ENCODE measurements around the gene FAM168B.

FAM168B gene

DNA sequence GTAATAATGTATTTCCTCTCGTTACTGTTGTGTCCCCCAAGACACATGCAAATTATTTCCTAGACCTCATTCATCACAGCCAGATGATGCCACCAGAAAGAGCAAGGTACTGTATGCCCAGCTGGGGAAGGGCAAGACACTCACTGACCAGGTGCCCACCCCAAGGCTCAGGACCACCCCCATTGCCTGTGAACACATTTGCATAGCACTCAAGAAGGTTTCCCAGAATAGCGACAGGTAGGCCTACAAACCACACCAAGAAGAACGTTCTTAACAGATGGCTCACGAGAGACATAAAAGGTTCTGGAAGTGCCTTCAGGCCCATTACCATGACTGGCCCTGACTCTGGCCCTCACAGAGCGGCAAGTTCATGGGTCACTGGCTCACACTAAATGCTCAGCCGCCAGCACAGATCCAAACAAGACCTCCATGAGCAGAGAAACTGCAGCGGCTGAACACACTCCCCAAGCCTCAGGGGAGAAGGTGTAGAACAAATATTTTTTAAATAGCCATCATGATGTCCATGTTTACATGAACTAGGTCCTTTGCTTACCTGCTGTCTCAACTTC lies 44.0 kb downstream of the FAM168B start:
- Histone ChIP-seq H3K4me1 (ENCODE audit: insufficient read depth, low read length) (no peaks in the 10 kb centered on the region), H3K9ac (ENCODE audit: low read length) (no peak overlapping the region), H3K27ac (ENCODE audit: low read depth, low read length) (no peak overlapping the region), H3K4me3 (ENCODE audit: low read depth in 1 of 2, low read length in 2 of 2) (no peak overlapping the region), H3K9me3 (ENCODE audit: low read length) (no peaks in the 10 kb centered on the region), H3K27me3 (ENCODE audit: control insufficient read depth in 1 of 2, insufficient read depth in 2 of 2, low read length in 2 of 2) (no peaks in the 10 kb centered on the region), H3K36me3 (ENCODE audit: insufficient read depth, low read length) (peaks cover 60% of the 10 kb centered on the region)

DNA sequence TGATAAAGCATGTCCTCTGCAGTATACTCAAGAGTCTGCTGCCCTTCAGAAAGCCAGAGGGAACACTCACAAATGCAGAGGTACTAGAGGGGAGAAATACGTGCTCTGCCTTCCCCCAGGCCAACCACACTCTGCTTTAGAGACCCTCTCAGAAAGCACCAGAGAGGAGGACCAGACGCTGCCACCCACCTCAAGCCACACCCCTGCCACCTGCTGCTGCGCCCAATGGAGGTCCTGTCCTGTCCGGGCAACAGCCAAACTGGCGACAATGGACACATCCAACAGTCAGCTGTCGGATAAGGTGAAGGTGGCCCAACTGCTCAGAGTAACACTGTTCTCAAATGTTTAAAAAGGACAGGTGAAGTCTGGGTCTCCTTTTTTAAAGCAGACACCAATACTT lies 44.6 kb downstream of the FAM168B start:
- H3K4me1 ChIP-seq (ENCODE audit: insufficient read depth, low read length): no peaks in the 10 kb centered on the region
- H3K4me3 ChIP-seq (ENCODE audit: low read depth in 1 of 2, low read length in 2 of 2): no peak overlapping the region
- peaks cover 59% of the 10 kb centered on the region for H3K36me3 ChIP-seq (ENCODE audit: insufficient read depth, low read length)
- no peaks in the 10 kb centered on the region for H3K27me3 ChIP-seq (ENCODE audit: control insufficient read depth in 1 of 2, insufficient read depth in 2 of 2, low read length in 2 of 2)
- no peaks in the 10 kb centered on the region for H3K9me3 ChIP-seq (ENCODE audit: low read length)
- no peak overlapping the region for H3K9ac ChIP-seq (ENCODE audit: low read length)
- H3K27ac ChIP-seq (ENCODE audit: low read depth, low read length): no peak overlapping the region

DNA sequence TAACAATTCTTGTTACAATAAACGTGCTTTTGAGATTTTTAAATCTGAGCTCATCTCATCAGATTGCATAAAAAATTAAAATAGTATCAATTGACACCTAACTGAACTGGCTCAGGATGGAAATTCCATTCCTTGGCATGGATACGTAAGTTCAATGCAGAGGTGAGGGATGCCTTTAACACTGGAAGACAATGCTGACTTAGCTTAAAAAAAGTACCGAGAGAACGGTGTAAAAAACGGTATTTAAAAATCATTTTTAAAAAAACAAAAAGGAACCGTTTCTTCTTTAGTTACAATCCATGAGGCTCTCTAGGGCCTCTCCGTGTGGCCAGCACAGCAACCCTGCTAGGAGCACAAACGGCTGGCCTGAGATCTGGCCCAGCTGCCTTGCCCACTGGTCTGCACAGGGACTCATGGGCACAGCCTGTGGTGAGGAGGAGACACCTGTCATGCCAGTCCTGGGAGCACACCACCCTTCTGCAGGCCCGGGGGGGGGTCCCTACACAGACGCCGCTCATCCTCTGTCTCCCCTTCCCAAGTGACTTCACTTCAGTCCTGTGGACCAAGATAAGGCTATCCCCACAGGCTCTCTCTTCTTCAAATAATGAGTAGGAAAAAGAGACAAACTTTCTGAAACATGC lies 45.2 kb downstream of the FAM168B start:
- no peaks in the 10 kb centered on the region for H3K27me3 ChIP-seq (ENCODE audit: control insufficient read depth in 1 of 2, insufficient read depth in 2 of 2, low read length in 2 of 2)
- H3K9me3 ChIP-seq (ENCODE audit: low read length): no peaks in the 10 kb centered on the region
- no peak overlapping the region for H3K4me3 ChIP-seq (ENCODE audit: low read depth in 1 of 2, low read length in 2 of 2)
- peaks cover 53% of the 10 kb centered on the region for H3K36me3 ChIP-seq (ENCODE audit: insufficient read depth, low read length)
- no peak overlapping the region for H3K27ac ChIP-seq (ENCODE audit: low read depth, low read length)
- H3K4me1 ChIP-seq (ENCODE audit: insufficient read depth, low read length): no peaks in the 10 kb centered on the region
- H3K9ac ChIP-seq (ENCODE audit: low read length): no peak overlapping the region

DNA sequence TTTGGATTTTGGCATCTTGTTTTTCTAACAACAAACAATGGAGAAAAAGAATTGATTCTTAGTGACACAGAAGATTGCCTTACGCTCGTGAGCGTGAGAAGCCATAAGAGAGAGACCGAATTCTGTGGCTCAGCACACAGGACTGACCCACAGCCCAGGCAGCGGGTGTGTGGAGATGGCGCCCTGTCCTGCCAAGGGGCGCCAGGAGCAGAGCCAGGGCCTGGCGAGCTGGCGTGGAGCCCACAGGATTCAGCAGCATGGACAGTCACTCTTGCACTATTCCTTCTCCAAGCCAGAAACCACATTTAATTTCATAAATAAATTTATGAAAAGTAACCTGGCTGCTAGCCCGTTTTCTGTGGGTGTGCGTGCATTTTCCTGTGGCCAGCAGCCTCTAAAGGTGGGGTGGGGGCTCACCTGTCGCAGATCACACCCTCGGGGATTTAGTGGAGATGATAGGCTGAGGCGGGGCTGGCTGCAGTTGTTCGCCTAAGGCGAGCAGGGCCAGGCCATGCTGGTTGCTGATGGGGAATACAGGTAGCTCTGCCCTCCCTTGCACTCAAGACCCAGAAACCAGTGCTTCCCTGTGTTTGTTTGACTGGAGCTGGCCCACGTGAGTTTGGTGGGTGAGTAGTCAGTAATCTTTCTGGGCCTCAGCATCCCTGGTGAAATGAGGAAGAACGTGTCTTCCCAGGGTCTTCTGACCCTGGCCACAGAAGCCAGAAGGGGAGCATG lies 46.2 kb downstream of the FAM168B start:
- H3K9me3 ChIP-seq (ENCODE audit: low read length): no peaks in the 10 kb centered on the region
- no peak overlapping the region for H3K4me3 ChIP-seq (ENCODE audit: low read depth in 1 of 2, low read length in 2 of 2)
- no peak overlapping the region for H3K27ac ChIP-seq (ENCODE audit: low read depth, low read length)
- H3K4me1 ChIP-seq (ENCODE audit: insufficient read depth, low read length): no peaks in the 10 kb centered on the region
- peaks cover 43% of the 10 kb centered on the region for H3K36me3 ChIP-seq (ENCODE audit: insufficient read depth, low read length)
- no peak overlapping the region for H3K9ac ChIP-seq (ENCODE audit: low read length)
- H3K27me3 ChIP-seq (ENCODE audit: control insufficient read depth in 1 of 2, insufficient read depth in 2 of 2, low read length in 2 of 2): no peaks in the 10 kb centered on the region

DNA sequence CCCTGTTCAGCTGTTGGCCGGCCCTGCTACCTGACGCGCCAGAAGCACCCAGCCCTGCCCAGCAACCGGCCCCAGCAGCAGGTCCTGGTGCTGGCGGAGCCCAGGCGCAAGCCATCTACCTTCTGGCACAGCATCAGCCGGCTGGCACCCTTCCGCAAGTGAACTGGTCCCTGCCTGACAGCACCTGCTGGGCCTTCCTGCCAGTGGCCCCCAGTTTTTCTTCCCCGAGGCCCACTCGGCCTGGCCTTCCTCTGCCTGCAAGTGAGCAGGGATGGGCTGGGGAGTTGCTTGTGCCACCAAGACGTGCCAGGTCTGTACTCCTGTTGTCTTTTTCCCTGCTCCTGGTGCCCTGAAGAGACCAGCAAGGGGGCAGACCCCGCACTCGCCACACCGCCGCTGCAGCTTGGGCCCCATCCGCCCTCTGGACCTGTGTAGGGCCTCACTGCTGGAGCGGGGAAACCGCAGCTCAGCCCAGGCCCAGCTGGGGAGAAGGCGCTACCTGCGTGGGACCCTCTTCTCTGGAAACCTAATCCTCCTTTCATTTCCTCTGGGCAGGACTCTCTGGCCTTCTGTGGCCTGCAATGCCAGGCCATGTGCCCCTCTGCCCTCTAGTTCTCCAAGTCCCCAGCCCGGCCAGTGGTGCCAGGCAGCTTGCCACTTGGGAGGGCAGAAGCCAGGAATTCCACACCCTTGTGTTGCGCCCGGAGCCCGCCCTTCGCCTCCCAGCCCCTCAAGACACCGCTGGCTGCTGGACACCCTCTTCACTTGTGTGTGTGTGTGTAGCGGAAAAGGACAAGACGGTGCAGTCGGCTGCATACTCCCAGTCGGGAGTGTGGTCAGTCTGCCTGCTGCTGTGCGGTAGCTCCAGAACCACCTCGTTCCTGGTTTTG lies 47.0 kb downstream of the FAM168B start:
- Histone ChIP-seq H3K27ac (ENCODE audit: low read depth, low read length) (no peak overlapping the region), H3K9ac (ENCODE audit: low read length) (no peak overlapping the region), H3K36me3 (ENCODE audit: insufficient read depth, low read length) (peaks cover 35% of the 10 kb centered on the region), H3K9me3 (ENCODE audit: low read length) (no peaks in the 10 kb centered on the region), H3K4me1 (ENCODE audit: insufficient read depth, low read length) (peaks cover 6% of the 10 kb centered on the region), H3K4me3 (ENCODE audit: low read depth in 1 of 2, low read length in 2 of 2) (no peak overlapping the region), H3K27me3 (ENCODE audit: control insufficient read depth in 1 of 2, insufficient read depth in 2 of 2, low read length in 2 of 2) (no peaks in the 10 kb centered on the region)

DNA sequence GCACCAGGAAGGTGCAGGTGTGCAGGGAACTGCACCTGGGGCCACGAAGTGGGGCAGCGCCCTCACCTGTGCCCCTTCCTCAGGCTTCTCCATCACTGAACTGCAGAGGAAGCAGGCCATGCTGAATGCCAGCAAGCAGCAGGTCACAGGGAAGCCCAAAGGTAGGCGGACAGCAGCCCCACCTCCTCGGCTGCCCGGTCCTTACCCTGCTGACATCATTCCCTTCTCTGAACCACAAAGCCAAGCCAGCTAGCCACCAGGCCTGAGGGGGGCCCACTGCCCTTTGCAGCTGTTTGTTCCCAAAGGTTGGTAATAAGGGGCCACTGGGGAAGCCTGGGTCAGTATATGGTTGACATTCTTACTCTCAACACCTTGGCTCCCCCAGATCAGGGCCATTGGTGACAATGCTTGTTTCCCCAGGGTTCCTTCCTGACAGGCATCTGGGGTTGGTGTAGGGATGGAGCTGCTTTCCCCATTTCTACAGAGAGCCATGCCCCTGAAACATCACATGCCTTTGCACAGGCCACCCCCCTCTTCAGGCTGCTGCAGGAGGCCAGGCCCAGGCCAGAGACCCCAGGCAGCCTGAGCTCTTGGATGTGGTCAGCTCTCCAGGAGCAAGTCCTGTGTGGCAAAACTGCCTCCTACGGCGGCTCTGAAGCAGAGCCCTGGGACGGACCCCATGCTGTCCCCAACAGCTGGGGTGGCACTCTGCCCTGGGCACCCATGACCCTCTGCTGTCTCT lies 47.8 kb downstream of the FAM168B start:
- no peak overlapping the region for H3K4me3 ChIP-seq (ENCODE audit: low read depth in 1 of 2, low read length in 2 of 2)
- H3K27me3 ChIP-seq (ENCODE audit: control insufficient read depth in 1 of 2, insufficient read depth in 2 of 2, low read length in 2 of 2): no peaks in the 10 kb centered on the region
- no peak overlapping the region for H3K27ac ChIP-seq (ENCODE audit: low read depth, low read length)
- no peaks in the 10 kb centered on the region for H3K9me3 ChIP-seq (ENCODE audit: low read length)
- peaks cover 14% of the 10 kb centered on the region for H3K4me1 ChIP-seq (ENCODE audit: insufficient read depth, low read length)
- H3K36me3 ChIP-seq (ENCODE audit: insufficient read depth, low read length): peaks cover 27% of the 10 kb centered on the region
- H3K9ac ChIP-seq (ENCODE audit: low read length): no peak overlapping the region

DNA sequence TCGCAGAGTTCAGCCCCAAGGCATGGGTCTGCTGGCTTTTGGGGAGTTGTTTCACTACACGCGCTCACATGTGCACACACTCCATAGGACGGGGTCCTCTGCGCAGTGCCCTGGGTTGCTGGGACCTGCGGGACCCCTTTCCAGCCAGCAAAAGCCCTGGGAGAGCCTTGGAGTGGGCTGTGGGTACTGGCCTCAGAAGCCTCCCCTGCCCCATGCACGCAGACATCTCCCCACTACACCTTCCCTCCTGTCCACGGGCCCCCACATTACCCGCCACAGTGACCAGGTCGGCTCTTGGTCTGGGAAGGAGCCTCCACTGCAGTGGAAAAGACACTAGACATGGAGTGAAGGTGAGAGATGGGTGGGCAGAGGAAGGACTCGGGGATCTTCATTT lies 48.5 kb downstream of the FAM168B start:
- Histone ChIP-seq H3K9me3 (ENCODE audit: low read length) (no peaks in the 10 kb centered on the region), H3K27ac (ENCODE audit: low read depth, low read length) (no peak overlapping the region), H3K9ac (ENCODE audit: low read length) (no peak overlapping the region), H3K36me3 (ENCODE audit: insufficient read depth, low read length) (peaks cover 20% of the 10 kb centered on the region), H3K4me3 (ENCODE audit: low read depth in 1 of 2, low read length in 2 of 2) (no peak overlapping the region), H3K27me3 (ENCODE audit: control insufficient read depth in 1 of 2, insufficient read depth in 2 of 2, low read length in 2 of 2) (no peaks in the 10 kb centered on the region), H3K4me1 (ENCODE audit: insufficient read depth, low read length) (peaks cover 14% of the 10 kb centered on the region)

DNA sequence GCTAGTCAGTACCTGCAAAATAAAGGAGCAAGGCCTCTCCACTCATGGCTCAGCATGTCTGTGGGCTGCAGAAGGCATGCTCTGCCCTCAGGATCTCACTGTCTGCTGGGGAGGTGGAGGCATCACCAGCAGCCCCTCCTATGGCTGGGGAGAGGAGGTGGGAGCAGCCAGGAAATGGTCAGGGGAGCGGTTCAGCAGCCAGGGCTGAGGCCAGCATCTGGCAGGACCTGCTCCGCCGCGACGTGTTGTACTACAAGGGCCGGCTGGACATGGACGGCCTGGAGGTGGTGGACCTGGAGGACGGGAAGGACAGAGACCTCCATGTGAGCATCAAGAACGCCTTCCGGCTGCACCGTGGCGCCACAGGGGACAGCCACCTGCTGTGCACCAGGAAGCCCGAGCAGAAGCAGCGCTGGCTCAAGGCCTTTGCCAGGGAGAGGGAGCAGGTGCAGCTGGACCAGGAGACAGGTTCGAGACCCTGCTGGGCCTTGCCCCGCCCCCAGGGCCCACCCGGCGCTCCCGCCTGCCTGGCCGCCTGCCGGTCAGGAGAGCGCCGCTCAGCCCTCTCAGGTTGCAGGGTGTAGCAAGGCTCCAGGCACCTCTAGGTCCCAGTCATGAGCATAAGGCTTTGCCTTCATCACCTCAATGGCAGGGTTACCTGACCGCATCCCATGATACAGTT lies 49.0 kb downstream of the FAM168B start:
- Histone ChIP-seq H3K27me3 (ENCODE audit: control insufficient read depth in 1 of 2, insufficient read depth in 2 of 2, low read length in 2 of 2) (no peaks in the 10 kb centered on the region), H3K9me3 (ENCODE audit: low read length) (no peaks in the 10 kb centered on the region), H3K27ac (ENCODE audit: low read depth, low read length) (no peak overlapping the region), H3K36me3 (ENCODE audit: insufficient read depth, low read length) (peaks cover 15% of the 10 kb centered on the region), H3K4me3 (ENCODE audit: low read depth in 1 of 2, low read length in 2 of 2) (no peak overlapping the region), H3K4me1 (ENCODE audit: insufficient read depth, low read length) (peaks cover 14% of the 10 kb centered on the region), H3K9ac (ENCODE audit: low read length) (no peak overlapping the region)

DNA sequence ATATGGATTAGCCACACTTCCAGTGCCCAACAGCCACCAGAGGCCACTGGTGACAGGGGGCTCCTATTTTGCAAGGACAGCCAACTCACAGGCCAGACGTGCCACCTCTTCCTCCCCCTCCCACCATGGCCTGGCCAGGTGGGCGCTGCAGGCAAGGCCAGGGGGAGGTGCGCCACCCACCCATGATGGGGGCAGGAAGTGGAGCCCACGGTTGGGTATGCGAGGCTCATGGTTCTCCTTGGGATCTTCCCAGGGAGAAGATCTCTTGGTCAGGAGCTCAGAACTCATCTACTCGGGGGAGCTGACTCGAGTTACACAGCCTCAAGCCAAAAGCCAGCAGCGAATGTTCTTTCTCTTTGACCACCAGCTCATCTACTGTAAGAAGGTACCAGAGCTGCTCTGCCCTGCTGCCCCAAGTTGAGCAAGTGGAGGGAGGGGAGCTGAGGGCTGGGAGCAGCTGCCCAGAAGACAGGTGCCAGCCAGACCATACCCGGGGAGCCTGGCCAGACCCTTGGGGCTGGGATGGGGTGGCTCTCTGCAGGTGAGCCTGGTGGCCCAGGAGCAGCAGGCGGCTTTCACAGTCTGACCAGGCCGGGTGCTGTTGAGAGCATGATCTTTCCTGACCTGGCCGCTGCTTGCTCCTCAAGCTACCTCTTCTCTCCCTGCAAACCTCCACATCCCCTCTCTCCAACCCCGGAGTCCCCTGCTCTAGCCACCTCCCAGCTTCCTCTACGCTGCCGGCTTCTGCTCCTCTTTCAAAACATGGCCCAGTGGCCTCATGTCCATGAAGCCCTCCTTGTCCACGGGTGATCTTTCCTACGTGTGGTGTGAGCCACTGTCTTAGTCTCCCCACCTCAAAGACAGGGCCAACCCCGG lies 49.8 kb downstream of the FAM168B start:
- no peak overlapping the region for H3K27ac ChIP-seq (ENCODE audit: low read depth, low read length)
- no peak overlapping the region for H3K4me3 ChIP-seq (ENCODE audit: low read depth in 1 of 2, low read length in 2 of 2)
- peaks cover 14% of the 10 kb centered on the region for H3K4me1 ChIP-seq (ENCODE audit: insufficient read depth, low read length)
- H3K9me3 ChIP-seq (ENCODE audit: low read length): no peaks in the 10 kb centered on the region
- no peaks in the 10 kb centered on the region for H3K27me3 ChIP-seq (ENCODE audit: control insufficient read depth in 1 of 2, insufficient read depth in 2 of 2, low read length in 2 of 2)
- peaks cover 9% of the 10 kb centered on the region for H3K36me3 ChIP-seq (ENCODE audit: insufficient read depth, low read length)
- no peak overlapping the region for H3K9ac ChIP-seq (ENCODE audit: low read length)
